HTERT RPE-1 (cell line): ENCODE results near the gene MAPK11.

Source experiments
- in situ Hi-C: fragments of 300-500 bp; cut with MboI; formaldehyde crosslinking; loops from 4 replicates; pipeline ENCODE4 v1.14.3; 2020; ENCODE audit warnings: low sequenced_read_pairs

MAPK11 gene

DNA sequence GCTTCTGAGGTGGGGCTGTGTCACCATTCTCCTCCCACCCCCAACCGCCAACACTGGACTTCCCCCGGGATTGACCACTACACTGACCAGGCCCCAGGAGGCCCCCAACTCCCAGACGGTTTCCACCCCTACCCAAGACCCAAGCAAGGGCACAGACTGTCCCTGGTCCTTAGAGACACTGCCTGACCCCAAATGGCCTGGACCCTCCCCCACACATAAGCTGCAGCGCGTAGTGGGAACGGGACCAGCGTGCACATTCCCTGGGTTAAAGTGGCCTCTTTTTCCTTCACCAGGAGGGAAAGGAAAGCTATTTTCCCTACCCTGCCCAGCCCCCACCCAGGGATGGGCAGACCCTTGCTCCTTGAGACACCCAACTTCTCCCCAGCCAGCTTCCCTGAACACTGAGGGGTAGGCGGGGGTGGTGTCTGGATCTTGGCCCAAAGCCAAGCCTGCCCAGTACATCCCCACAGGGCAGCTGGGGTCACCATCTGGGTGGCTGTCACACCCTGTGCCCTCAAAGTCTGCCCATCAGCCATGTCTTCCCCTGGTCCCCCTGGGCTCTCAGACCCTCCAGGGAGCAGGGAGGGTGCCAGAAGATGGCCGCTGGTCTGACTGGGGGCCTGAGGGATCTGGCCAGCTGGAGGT lies 7.1 kb downstream of the MAPK11 start:
- in situ Hi-C loops, result no loop called here

- in situ Hi-C loops, result no loop called here
Observed at GRCh38 chr22:50262460-50262911, 7.7 kb downstream of the MAPK11 start.

DNA sequence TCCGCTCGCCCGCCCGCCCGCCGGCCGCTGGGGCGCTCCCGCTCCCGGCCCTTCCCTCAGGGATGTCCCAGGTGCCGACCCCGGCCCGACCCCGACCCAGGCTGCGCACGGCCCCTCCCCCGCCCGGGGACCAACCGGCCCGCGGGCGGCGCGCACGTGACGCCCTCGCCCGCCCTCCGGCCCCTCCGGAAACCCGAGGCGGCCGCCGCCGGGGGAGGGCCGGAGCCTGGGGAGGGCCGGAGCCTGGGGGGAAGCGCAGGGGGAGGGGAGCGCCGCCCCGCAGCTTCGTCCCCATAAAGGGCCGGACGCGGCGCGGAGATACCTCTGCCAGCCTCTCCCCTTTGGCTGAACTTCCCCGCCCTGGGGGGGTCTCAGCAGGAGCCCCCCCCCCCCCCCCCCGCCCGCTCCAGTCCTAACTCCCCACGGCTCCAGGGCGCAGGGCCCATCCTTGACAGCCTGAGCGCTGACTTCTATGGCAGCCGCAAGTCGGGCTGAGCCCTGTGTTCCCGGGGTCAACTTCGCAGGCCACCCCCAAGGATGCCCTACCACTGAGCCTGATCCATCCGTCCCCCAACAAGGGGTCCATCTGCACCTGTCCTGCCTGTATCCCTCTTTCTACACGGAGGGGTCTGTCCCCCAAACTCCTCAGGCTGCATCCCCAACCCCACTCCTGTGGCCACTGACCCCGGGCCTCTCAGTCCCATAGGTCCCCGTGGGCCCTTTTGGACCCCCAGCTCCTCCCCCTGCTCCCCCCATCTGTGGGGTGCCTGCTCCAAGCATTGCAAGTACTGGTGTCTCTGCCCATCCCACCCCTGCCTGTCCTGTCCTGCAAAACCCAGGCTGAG lies 8.3 kb downstream of the MAPK11 start, which contains the start of gene MAPK12:
Gene MAPK12 (minus strand): TSS at position 69 of the 845 bp plus-strand sequence. CDS start 174 bp downstream, outside the sequence.
- in situ Hi-C loops, result no loop called here

DNA sequence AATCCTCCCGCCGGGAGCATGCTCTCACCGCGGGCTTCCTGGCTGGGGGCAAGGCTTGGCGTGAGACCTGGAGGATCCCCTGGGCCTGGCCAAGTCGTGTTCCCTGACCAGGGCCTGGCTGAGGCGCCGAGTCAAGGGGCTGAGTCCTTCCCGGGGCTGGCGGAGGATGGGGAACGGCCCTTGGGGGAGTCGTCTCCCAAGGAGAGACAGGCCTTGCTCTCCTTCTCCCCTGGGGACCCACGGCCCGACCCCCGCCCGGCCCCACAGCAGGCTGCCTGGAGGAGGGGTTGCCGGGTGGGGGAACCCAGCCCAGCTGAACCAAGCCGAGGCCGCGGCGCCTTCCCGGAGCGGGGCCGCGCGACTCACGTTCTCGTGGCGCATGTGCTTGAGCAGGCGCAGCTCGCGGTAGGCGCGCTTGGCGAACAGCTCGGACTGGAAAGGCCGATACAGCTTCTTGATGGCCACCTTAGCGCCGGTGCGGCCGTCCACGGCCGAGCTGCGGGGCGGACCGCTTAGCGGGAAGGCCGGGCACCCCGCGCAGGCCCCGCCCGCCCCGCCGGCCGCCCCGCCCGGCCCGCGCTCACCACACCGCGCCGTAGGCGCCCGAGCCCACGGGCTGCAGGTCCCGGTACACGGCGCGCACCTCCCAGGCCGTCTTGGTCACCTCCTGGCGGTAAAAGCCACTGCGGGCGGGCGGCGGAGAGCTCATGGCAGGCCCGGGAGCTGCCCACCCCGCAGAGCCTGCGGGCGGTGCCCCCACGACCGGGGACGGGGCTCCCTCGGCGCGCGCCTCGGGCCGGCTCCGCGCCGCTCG lies 9.2 kb downstream of the MAPK11 start:
- in situ Hi-C loops, result no loop called here

DNA sequence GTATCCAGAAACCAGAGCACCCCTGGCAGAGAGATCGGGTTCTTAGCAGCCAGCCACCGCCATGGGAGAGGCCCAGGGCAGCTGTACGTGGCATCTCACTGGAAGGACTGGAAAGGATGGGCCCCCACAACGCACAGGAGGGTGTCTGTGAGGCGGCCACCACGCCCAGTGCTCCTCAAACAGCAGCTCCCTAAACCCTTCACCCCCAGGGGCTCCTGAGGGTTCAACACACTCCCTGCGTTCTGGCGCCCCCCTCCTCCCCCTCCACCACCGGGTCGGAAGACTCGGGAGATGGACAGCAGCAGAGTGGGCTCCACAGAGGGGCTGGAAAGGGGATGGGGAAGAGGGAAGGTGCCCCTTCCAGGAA lies 9.8 kb downstream of the MAPK11 start:
- in situ Hi-C loops, result no loop called here

- in situ Hi-C loops, result no loop called here
Observed at GRCh38 chr22:50259302-50259701, 10.9 kb downstream of the MAPK11 start.

DNA sequence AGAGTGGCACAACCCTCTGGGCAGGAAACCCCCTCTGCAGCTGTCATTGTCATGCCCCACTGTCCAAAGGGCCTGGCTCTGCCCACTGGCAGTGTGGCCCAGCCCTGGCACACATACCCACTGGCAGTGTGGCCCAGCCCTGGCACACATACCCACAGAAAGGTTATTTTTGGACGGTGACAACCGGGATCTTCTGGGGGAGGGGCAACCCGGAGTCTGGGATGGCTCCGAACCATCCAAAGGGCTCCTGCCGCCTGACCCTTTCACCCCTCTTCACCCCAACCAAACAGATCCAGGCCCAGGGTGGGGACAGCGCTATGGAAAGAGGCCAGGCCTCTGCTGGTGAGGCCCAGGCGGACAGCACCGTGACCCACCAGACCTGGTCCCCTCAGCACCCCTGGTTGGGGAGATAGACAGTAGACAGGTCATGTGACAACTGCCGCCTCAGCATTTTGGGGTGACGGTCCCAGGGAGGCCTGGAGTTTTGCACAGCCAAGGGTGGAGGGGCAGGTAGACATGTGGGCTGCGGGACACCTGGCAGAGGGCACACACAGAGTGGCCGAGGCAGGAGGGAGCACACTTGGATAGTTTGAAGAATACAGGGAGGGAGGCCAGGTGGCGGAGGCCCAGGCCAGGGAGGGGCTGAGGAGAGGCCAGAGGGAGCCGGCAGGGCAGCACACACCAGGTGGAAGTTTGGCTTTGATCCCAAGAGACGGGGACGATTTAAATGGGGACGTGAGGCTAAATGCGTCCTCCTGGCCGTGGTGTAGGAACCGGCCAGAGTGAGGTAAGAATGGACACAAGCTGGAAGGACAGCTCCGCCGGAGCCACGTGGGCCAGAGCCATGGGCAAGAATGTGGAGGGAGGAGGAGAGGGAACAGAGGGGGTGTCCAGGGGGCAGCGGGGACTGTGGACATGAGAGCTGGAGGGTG lies 11.6 kb downstream of the MAPK11 start:
- in situ Hi-C loops, result no loop called here

DNA sequence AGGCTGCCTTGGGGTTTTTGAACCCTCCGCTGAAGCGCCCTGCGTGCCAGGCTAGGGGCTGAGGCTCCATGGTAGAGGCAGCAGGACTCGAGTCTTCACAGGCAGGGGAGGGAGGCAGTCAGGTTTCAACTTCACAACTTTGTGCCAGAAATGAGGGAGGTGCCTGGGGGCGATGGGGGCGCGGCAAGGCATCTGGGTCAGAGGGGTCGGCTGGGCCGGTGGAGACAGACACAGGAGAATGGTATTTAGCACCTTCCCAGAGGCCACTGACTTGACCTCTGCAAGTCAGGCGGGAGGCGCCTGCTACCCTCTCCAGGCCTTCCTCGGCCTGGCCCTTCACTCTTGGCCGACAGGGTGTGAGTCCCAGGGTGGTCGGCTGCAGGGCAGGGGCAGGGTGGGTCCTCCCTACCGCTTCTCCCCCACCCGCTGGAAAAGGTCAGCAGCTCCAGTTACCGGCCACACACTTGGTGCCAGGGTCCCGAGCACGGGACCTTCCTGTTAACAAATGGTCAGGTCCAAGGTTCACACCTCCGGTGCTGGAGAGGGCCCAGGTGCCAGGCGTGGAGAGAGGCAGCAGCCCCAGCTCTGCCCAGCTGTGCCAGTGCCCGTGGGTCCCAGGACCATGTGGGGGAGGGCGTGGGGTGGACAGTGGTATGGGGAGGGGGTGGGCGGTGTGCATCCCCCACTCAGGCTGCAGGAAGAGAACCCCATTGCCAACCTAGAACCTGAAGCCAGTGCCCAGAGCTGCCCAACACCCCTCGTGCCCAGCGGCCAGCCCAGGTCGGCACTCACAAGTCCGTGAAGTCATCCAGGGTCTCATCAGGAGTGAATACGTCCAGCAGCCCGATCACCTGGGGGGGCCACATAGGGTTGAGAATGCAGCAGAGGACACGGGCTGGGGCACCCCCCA lies 12.5 kb downstream of the MAPK11 start:
- in situ Hi-C loops, result no loop called here

DNA sequence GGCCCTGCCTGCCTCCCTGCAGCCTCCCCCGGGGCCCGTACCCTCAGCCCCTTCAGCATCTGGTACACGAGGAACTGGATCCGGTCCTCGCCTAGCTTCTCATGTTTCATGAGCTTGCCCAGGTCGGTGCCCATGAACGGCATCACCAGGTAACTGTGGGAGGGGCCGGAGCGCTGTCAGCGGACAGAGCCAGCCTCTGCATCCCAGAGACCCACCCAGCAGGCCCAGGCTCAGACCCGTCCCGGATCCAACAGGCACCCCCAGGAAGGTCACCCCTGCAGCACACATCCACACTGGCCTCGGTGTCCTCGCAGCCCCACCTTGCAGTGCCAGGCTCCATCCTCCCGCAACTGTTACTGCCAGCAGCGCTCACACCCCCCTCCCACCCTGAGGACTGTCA lies 13.1 kb downstream of the MAPK11 start:
- in situ Hi-C loops, result no loop called here

- in situ Hi-C loops, result no loop called here
Observed at GRCh38 chr22:50256258-50256862, 13.8 kb downstream of the MAPK11 start.

- in situ Hi-C loops, result no loop called here
Observed at GRCh38 chr22:50255607-50256006, 14.6 kb downstream of the MAPK11 start.

GRCh38 chr22:50255099-50255498 lies 15.1 kb downstream of the MAPK11 start:
- in situ Hi-C loops, result no loop called here

GRCh38 chr22:50253941-50254340 lies 16.2 kb downstream of the MAPK11 start:
- in situ Hi-C loops, result no loop called here

GRCh38 chr22:50253046-50253915 lies 16.9 kb downstream of the MAPK11 start:
- in situ Hi-C loops, result no loop called here

- in situ Hi-C loops, result no loop called here
Observed at GRCh38 chr22:50252082-50253045, 17.8 kb downstream of the MAPK11 start.

- in situ Hi-C loops, result no loop called here
Observed at GRCh38 chr22:50251477-50252081, 18.6 kb downstream of the MAPK11 start.
